C4-2B (cell line): ENCODE measurements around the gene LGI2.

Source experiments
- CTCF ChIP-seq: fragments of 450-650 bp; conservative IDR thresholded peaks from 2 replicates; pipeline ENCODE4 v1.5.1; 2017; ENCODE audit warnings: mild to moderate bottlenecking
- ZFX ChIP-seq: fragments of 450-650 bp; IDR thresholded peaks from 2 replicates; pipeline ENCODE4 v1.6.1; 2017

GRCh38 chr4:25060241-25060962 lies 29.7 kb upstream of the LGI2 start:
- no peak for TF ChIP-seq CTCF
- TF ChIP-seq ZFX, result no peak
